Measurements from ENCODE around the gene ZBED3. TPM values are rescaled to one million over a fixed set of nuclear protein-coding genes. Genes with fewer than 3 reads are reported as not detected.

The ZBED3 gene
- total and polyA plus RNA-seq, 9 of the 15 experiments (the other 6 are each of a cell fraction or from before 2014, with no cell fraction given), result 0.01 to 0.03 (median 0.01) TPM; not detected in 5

DNA sequence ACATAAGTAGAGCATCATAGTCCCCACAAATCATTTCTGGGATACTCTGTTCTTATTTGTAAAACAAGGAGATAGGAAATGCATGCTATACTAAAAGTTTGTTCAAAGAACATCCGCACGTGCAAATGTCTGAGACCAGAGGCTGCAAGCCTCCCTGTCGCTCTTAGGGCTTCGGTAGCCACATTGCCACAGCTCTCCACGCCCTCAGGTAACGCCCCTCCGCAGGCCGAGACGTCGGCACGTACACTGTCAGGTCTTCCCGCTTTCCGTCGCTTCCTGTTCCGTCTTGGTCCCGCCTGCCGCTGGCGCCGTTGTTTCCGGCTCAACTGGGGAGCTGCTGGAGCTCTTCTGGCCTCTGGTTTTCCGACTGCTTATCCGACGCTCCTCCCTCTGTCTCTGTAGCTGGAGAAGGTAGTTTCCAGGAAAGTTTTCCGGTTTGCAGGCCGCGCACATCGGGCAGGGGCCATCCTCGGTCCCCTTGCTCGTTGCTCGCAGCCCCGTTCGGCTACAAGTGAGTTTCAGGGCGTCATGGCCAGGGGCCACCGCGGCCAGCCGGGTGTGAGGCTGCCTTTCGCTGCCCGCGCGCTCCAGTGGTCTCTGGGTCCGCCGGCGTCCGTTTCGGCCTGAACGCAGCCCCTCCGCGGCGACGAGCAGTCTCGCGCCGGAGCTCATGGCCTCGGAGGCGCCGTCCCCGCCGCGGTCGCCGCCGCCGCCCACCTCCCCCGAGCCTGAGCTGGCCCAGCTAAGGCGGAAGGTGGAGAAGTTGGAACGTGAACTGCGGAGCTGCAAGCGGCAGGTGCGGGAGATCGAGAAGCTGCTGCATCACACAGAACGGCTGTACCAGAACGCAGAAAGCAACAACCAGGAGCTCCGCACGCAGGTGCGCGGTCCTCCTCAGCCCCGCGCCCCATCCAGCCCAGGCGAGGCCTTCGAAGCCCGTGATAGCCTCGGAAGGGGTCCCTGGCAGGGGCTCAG, 56.7 kb downstream of the ZBED3 start, which contains the start of gene AGGF1 (continued):
- TF ChIP-seq YY1 (IDR thresholded peaks at IDR 0.05; ENCODE audit: borderline replicate concordance in 1 of 3, control insufficient read depth in 1 of 3, extremely low read depth in 1 of 3, insufficient read depth in 3 of 3, insufficient read length in 1 of 3, insufficient replicate concordance in 2 of 3, low read depth in 1 of 3, low read length in 2 of 3) (peak in 1 of 3 experiments; percentile 60), RBFOX2 (IDR thresholded peaks at IDR 0.05; ENCODE audit: low read depth, low read length) (peak; percentile 85), KDM1A (IDR thresholded peaks at IDR 0.05) (no peak), ZNF507 (tag; conservative IDR thresholded peaks at IDR 0.05) (no peak), ZNF3 (CRISPR knock-in tag; IDR thresholded peaks at IDR 0.05) (no peak), CSDE1 (IDR thresholded peaks at IDR 0.05) (no peak), CBX3 (IDR thresholded peaks at IDR 0.05; ENCODE audit: borderline replicate concordance in 1 of 2, low read length in 2 of 2) (peak in 1 of 2 experiments; percentile 94; a peak in 2 of 3 replicates), ZNF324 (CRISPR knock-in tag; IDR thresholded peaks at IDR 0.05) (no peak), MTA3 (IDR thresholded peaks at IDR 0.05; ENCODE audit: borderline replicate concordance) (peak; percentile 91), SMARCE1 (IDR thresholded peaks at IDR 0.05) (no peak), JUND (IDR thresholded peaks at IDR 0.05; ENCODE audit: borderline replicate concordance, low read depth, low read length) (peak; percentile 59), JUND (tag; IDR thresholded peaks at IDR 0.05; ENCODE audit: borderline replicate concordance, low read depth, low read length) (peak; percentile 11; the same call in 1 of the 3 replicates), NFRKB (IDR thresholded peaks at IDR 0.05; ENCODE audit: low read depth) (0 out of 2 replicates have a peak, but pooled peaks have one; percentile 49), CREBBP (IDR thresholded peaks at IDR 0.05; ENCODE audit: low read depth, low read length) (no peak), ZFP1 (CRISPR knock-in tag; IDR thresholded peaks at IDR 0.05) (no peak), KAT7 (CRISPR knock-in tag; IDR thresholded peaks at IDR 0.05; ENCODE audit: borderline replicate concordance) (no peak), FOXM1 (IDR thresholded peaks at IDR 0.05; ENCODE audit: low read depth) (peak; percentile 27; the same call in 1 of the 2 replicates), FOXM1 (CRISPR knock-in tag; IDR thresholded peaks at IDR 0.05; ENCODE audit: low read depth) (0 out of 2 replicates have a peak, but pooled peaks have one; percentile 34), ZNF445 (CRISPR knock-in tag; IDR thresholded peaks at IDR 0.05; ENCODE audit: low read depth) (no peak), C11orf30 (IDR thresholded peaks at IDR 0.05; ENCODE audit: low read depth) (peak; percentile 42; the same call in 1 of the 2 replicates), CBX5 (IDR thresholded peaks at IDR 0.05; ENCODE audit: borderline replicate concordance, low read depth) (0 out of 2 replicates have a peak, but pooled peaks have one; percentile 34), ZNF408 (CRISPR knock-in tag; IDR thresholded peaks at IDR 0.05; ENCODE audit: low read depth) (no peak), ZNF239 (CRISPR knock-in tag; IDR thresholded peaks at IDR 0.05) (no peak), BRD9 (IDR thresholded peaks at IDR 0.05; ENCODE audit: low read depth, partially characterized antibody) (peak; percentile 25)
- TF ChIP-seq, protein P1, sequence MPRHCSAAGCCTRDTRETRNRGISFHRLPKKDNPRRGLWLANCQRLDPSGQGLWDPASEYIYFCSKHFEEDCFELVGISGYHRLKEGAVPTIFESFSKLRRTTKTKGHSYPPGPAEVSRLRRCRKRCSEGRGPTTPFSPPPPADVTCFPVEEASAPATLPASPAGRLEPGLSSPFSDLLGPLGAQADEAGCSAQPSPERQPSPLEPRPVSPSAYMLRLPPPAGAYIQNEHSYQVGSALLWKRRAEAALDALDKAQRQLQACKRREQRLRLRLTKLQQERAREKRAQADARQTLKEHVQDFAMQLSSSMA (CRISPR knock-in tag; IDR thresholded peaks at IDR 0.05), result no peak
- TF ChIP-seq, protein P2, sequence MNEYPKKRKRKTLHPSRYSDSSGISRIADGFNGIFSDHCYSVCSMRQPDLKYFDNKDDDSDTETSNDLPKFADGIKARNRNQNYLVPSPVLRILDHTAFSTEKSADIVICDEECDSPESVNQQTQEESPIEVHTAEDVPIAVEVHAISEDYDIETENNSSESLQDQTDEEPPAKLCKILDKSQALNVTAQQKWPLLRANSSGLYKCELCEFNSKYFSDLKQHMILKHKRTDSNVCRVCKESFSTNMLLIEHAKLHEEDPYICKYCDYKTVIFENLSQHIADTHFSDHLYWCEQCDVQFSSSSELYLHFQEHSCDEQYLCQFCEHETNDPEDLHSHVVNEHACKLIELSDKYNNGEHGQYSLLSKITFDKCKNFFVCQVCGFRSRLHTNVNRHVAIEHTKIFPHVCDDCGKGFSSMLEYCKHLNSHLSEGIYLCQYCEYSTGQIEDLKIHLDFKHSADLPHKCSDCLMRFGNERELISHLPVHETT (CRISPR knock-in tag; conservative IDR thresholded peaks at IDR 0.05 in 1 of 2, IDR thresholded peaks at IDR 0.05 in 1 of 2), result peak in 1 of 2 experiments; percentile 54; a peak in 2 of 4 replicates

All from K562 (cell line).